ENCODE results near the gene SLCO2A1.

Gene SLCO2A1

GRCh38 chr3:133881939-133882825, 147.5 kb downstream of the SLCO2A1 start:
- no peak for DNase-seq

GRCh38 chr3:133881492-133881891, 148.2 kb downstream of the SLCO2A1 start:
- DNase-seq: no peak

- DNase-seq: no peak
Measured at GRCh38 chr3:133880886-133881455, 148.8 kb downstream of the SLCO2A1 start.

GRCh38 chr3:133880287-133880686, 149.4 kb downstream of the SLCO2A1 start:
- DNase-seq: no peak

DNA sequence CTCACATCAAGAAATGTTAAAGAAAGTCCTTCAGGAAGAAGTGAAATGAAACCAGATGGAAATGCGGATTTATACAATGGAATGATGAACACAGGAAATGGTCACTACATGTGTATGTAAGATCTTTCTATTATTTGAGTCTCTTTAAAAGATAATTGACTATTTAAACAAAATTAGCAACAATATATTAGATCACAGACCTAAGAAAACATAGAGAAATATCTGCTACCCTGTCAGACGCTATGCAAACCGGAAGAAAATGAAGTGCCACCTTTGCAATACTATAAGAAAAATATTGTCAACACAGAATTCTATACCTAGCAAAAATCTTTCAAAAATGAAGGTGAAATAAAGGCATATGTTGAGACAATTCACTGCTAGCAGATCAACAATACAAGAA, 151.2 kb downstream of the SLCO2A1 start:
- no peak for DNase-seq

Measured in activated CD4-positive, CD25-positive, alpha-beta regulatory T cell (primary cell).